ENCODE measurements around the gene PCYOX1L.

The PCYOX1L gene

GRCh38 chr5:149323621-149324205 is 34.1 kb upstream of the PCYOX1L start:
- no peak for DNase-seq (ENCODE audit: low spot score)
- no peak for TF ChIP-seq CTCF (IDR thresholded peaks at IDR 0.05; ENCODE audit: extremely low read depth, insufficient read depth, missing control alignments)
- in situ Hi-C loops (cut with MboI; ENCODE audit: low pct_unique_long_range_greater_than_20kb, low sequenced_read_pairs, unreplicated experiment), result no loop called here

- in situ Hi-C loops (cut with MboI; ENCODE audit: low pct_unique_long_range_greater_than_20kb, low sequenced_read_pairs, unreplicated experiment), result no loop called here
- no peak for DNase-seq (ENCODE audit: low spot score)
- no peak for TF ChIP-seq CTCF (IDR thresholded peaks at IDR 0.05; ENCODE audit: extremely low read depth, insufficient read depth, missing control alignments)
These were observed 33.2 kb upstream of the PCYOX1L start for GRCh38 chr5:149324641-149325040.

GRCh38 chr5:149325166-149325735 is 32.6 kb upstream of the PCYOX1L start:
- no peak for TF ChIP-seq CTCF (IDR thresholded peaks at IDR 0.05; ENCODE audit: extremely low read depth, insufficient read depth, missing control alignments)
- in situ Hi-C loops (cut with MboI; ENCODE audit: low pct_unique_long_range_greater_than_20kb, low sequenced_read_pairs, unreplicated experiment), result no loop called here

GRCh38 chr5:149325894-149326293 is 32.0 kb upstream of the PCYOX1L start:
- TF ChIP-seq CTCF (IDR thresholded peaks at IDR 0.05; ENCODE audit: extremely low read depth, insufficient read depth, missing control alignments), result no peak
- DNase-seq (ENCODE audit: low spot score), result no peak
- in situ Hi-C loops (cut with MboI; ENCODE audit: low pct_unique_long_range_greater_than_20kb, low sequenced_read_pairs, unreplicated experiment), result no loop called here

More at GRCh38 chr5:149325166-149325735, 32.6 kb upstream of the PCYOX1L start:
- no peak for DNase-seq (ENCODE audit: low spot score)

GRCh38 chr5:149326611-149327010 is 31.2 kb upstream of the PCYOX1L start:
- TF ChIP-seq CTCF (IDR thresholded peaks at IDR 0.05; ENCODE audit: extremely low read depth, insufficient read depth, missing control alignments), result no peak
- no peak for DNase-seq (ENCODE audit: low spot score)
- in situ Hi-C loops (cut with MboI; ENCODE audit: low pct_unique_long_range_greater_than_20kb, low sequenced_read_pairs, unreplicated experiment), result no loop called here

GRCh38 chr5:149328177-149328576 is 29.7 kb upstream of the PCYOX1L start:
- no peak for TF ChIP-seq CTCF (IDR thresholded peaks at IDR 0.05; ENCODE audit: extremely low read depth, insufficient read depth, missing control alignments)
- no peak for DNase-seq (ENCODE audit: low spot score)
- in situ Hi-C loops (cut with MboI; ENCODE audit: low pct_unique_long_range_greater_than_20kb, low sequenced_read_pairs, unreplicated experiment), result no loop called here
